ENCODE results near the gene CYTH3. TPM values are rescaled to one million over a fixed set of nuclear protein-coding genes. Genes with fewer than 3 reads are reported as not detected.

Gene CYTH3
- total and polyA plus RNA-seq, 7 experiments from 2014 or later: 0.99 to 9.5 (median 3.1) TPM

- no peaks in the 10 kb centered on the region for H3K36me3 ChIP-seq (ENCODE audit: control insufficient read depth in 2 of 3, insufficient read depth in 3 of 3, low read length in 3 of 3)
- H3K4me1 ChIP-seq (ENCODE audit: control insufficient read depth in 2 of 2, insufficient read depth in 2 of 2, low read length in 2 of 2): no peaks in the 10 kb centered on the region
- ChIA-PET CTCF (interaction anchor here (0.5 to 0.9 kb wide), 2 partner anchors 100 to 186 kb away, joined by 3 read pairs; no protein-coding TSS in a partner anchor), POLR2A (no interaction called here)
- intact Hi-C loops (cut with micrococcal nuclease): no loop called here
- H3K36me3 Mint-ChIP-seq: peaks cover 0 to 5% (median 0%) of the 10 kb centered on the region in 5 donors
- no peak overlapping the region for H3K27ac ChIP-seq (ENCODE audit: low read depth, low read length)
- no peaks in the 10 kb centered on the region for H3K9me3 Mint-ChIP-seq
- H3K4me1 Mint-ChIP-seq: no peaks in the 10 kb centered on the region
- peak overlapping the region in 2 of 10 donors; percentile 45 to 47 for H3K4me3 Mint-ChIP-seq
- no peak overlapping the region for H3K27ac Mint-ChIP-seq
- DNase-seq: no peak
- H3K9me3 ChIP-seq (ENCODE audit: control insufficient read depth in 2 of 3, low read length in 3 of 3): no peaks in the 10 kb centered on the region
- H3K27me3 ChIP-seq (ENCODE audit: control insufficient read depth in 2 of 2, insufficient read depth in 2 of 2, low read length in 2 of 2): no peaks in the 10 kb centered on the region
- H3K4me3 ChIP-seq (ENCODE audit: low read length): no peak overlapping the region
- ATAC-seq: no peak
- no peaks in the 10 kb centered on the region for H3K27me3 Mint-ChIP-seq
Measured at GRCh38 chr7:6170571-6171531, 101.6 kb downstream of the CYTH3 start.

- POLR2A ChIA-PET: no interaction called here
Measured at GRCh38 chr7:6169805-6170520, 102.5 kb downstream of the CYTH3 start.

GRCh38 chr7:6168477-6168868 is 104.0 kb downstream of the CYTH3 start:
- Mint-ChIP-seq H3K4me3 (no peak overlapping the region), H3K36me3 (peaks cover 0 to 8% (median 0%) of the 10 kb centered on the region in 5 donors), H3K9me3 (no peaks in the 10 kb centered on the region), H3K27me3 (no peaks in the 10 kb centered on the region), H3K4me1 (no peaks in the 10 kb centered on the region), H3K27ac (no peak overlapping the region)
- Histone ChIP-seq H3K27ac (ENCODE audit: low read depth, low read length) (no peak overlapping the region), H3K4me3 (ENCODE audit: low read length) (no peak overlapping the region), H3K27me3 (ENCODE audit: control insufficient read depth in 2 of 2, insufficient read depth in 2 of 2, low read length in 2 of 2) (no peaks in the 10 kb centered on the region), H3K36me3 (ENCODE audit: control insufficient read depth in 2 of 3, insufficient read depth in 3 of 3, low read length in 3 of 3) (no peaks in the 10 kb centered on the region), H3K4me1 (ENCODE audit: control insufficient read depth in 2 of 2, insufficient read depth in 2 of 2, low read length in 2 of 2) (no peaks in the 10 kb centered on the region), H3K9me3 (ENCODE audit: control insufficient read depth in 2 of 3, low read length in 3 of 3) (no peaks in the 10 kb centered on the region)
- CTCF ChIA-PET: interaction anchor here (1.0 kb wide), 1 partner anchor 29 kb away, joined by 3 read pairs; no protein-coding TSS in a partner anchor
- ATAC-seq (no peak), DNase-seq (no peak)
- intact Hi-C loops (cut with micrococcal nuclease): no loop called here
- POLR2A ChIA-PET: no interaction called here

More at GRCh38 chr7:6169805-6170520, 102.5 kb downstream of the CYTH3 start:
- H3K4me1 Mint-ChIP-seq: no peaks in the 10 kb centered on the region
- CTCF ChIA-PET: interaction anchor here (0.5 to 0.9 kb wide), 2 partner anchors 101 to 185 kb away, joined by 3 read pairs; no protein-coding TSS in a partner anchor
- Histone ChIP-seq H3K27me3 (ENCODE audit: control insufficient read depth in 2 of 2, insufficient read depth in 2 of 2, low read length in 2 of 2) (no peaks in the 10 kb centered on the region), H3K27ac (ENCODE audit: low read depth, low read length) (no peak overlapping the region), H3K36me3 (ENCODE audit: control insufficient read depth in 2 of 3, insufficient read depth in 3 of 3, low read length in 3 of 3) (no peaks in the 10 kb centered on the region), H3K4me3 (ENCODE audit: low read length) (no peak overlapping the region), H3K4me1 (ENCODE audit: control insufficient read depth in 2 of 2, insufficient read depth in 2 of 2, low read length in 2 of 2) (no peaks in the 10 kb centered on the region), H3K9me3 (ENCODE audit: control insufficient read depth in 2 of 3, low read length in 3 of 3) (no peaks in the 10 kb centered on the region)
- H3K27ac Mint-ChIP-seq: no peak overlapping the region
- peak overlapping the region in 4 of 10 donors; percentile 2 to 47 (median 30) for H3K4me3 Mint-ChIP-seq
- no peak for DNase-seq
- ATAC-seq: no peak
- H3K27me3 Mint-ChIP-seq: no peaks in the 10 kb centered on the region
- no peaks in the 10 kb centered on the region for H3K9me3 Mint-ChIP-seq
- peaks cover 0 to 8% (median 0%) of the 10 kb centered on the region in 5 donors for H3K36me3 Mint-ChIP-seq
- intact Hi-C loops (cut with micrococcal nuclease): no loop called here

GRCh38 chr7:6167587-6168476 is 104.6 kb downstream of the CYTH3 start:
- ATAC-seq (no peak), DNase-seq (no peak)
- ChIA-PET POLR2A (no interaction called here), CTCF (interaction anchor here (1.0 kb wide), 1 partner anchor 28 kb away, joined by 3 read pairs; no protein-coding TSS in a partner anchor)
- Mint-ChIP-seq H3K4me3 (no peak overlapping the region), H3K4me1 (peaks cover 0 to 3% (median 0%) of the 10 kb centered on the region in 7 donors), H3K27me3 (no peaks in the 10 kb centered on the region), H3K9me3 (no peaks in the 10 kb centered on the region), H3K27ac (no peak overlapping the region), H3K36me3 (peaks cover 0 to 8% (median 0%) of the 10 kb centered on the region in 5 donors)
- Histone ChIP-seq H3K27me3 (ENCODE audit: control insufficient read depth in 2 of 2, insufficient read depth in 2 of 2, low read length in 2 of 2) (no peaks in the 10 kb centered on the region), H3K4me1 (ENCODE audit: control insufficient read depth in 2 of 2, insufficient read depth in 2 of 2, low read length in 2 of 2) (no peaks in the 10 kb centered on the region), H3K9me3 (ENCODE audit: control insufficient read depth in 2 of 3, low read length in 3 of 3) (no peaks in the 10 kb centered on the region), H3K4me3 (ENCODE audit: low read length) (no peak overlapping the region), H3K36me3 (ENCODE audit: control insufficient read depth in 2 of 3, insufficient read depth in 3 of 3, low read length in 3 of 3) (no peaks in the 10 kb centered on the region), H3K27ac (ENCODE audit: low read depth, low read length) (no peak overlapping the region)
- intact Hi-C loops (cut with micrococcal nuclease): no loop called here

- intact Hi-C loops (cut with micrococcal nuclease): no loop called here
- no peak overlapping the region for H3K27ac Mint-ChIP-seq
- H3K9me3 Mint-ChIP-seq: no peaks in the 10 kb centered on the region
- no peaks in the 10 kb centered on the region for H3K27me3 Mint-ChIP-seq
- H3K27ac ChIP-seq (ENCODE audit: low read depth, low read length): no peak overlapping the region
- H3K4me1 Mint-ChIP-seq: peaks cover 0 to 5% (median 0%) of the 10 kb centered on the region in 7 donors
- H3K9me3 ChIP-seq (ENCODE audit: control insufficient read depth in 2 of 3, low read length in 3 of 3): no peaks in the 10 kb centered on the region
- peaks cover 0 to 5% (median 0%) of the 10 kb centered on the region in 3 experiments for H3K36me3 ChIP-seq (ENCODE audit: control insufficient read depth in 2 of 3, insufficient read depth in 3 of 3, low read length in 3 of 3)
- CTCF ChIA-PET: no interaction called here
- no peak overlapping the region for H3K4me3 Mint-ChIP-seq
- ATAC-seq (no peak), DNase-seq (no peak)
- no peak overlapping the region for H3K4me3 ChIP-seq (ENCODE audit: low read length)
- POLR2A ChIA-PET: no interaction called here
- H3K36me3 Mint-ChIP-seq: peaks cover 0 to 8% (median 0%) of the 10 kb centered on the region in 5 donors
- no peaks in the 10 kb centered on the region for H3K4me1 ChIP-seq (ENCODE audit: control insufficient read depth in 2 of 2, insufficient read depth in 2 of 2, low read length in 2 of 2)
- H3K27me3 ChIP-seq (ENCODE audit: control insufficient read depth in 2 of 2, insufficient read depth in 2 of 2, low read length in 2 of 2): no peaks in the 10 kb centered on the region
Measured at GRCh38 chr7:6167004-6167551, 105.3 kb downstream of the CYTH3 start.

- no peak for ATAC-seq
- H3K4me3 ChIP-seq (ENCODE audit: low read length): no peak overlapping the region
- H3K9me3 Mint-ChIP-seq: no peaks in the 10 kb centered on the region
- no peaks in the 10 kb centered on the region for H3K27me3 ChIP-seq (ENCODE audit: control insufficient read depth in 2 of 2, insufficient read depth in 2 of 2, low read length in 2 of 2)
- H3K36me3 ChIP-seq (ENCODE audit: control insufficient read depth in 2 of 3, insufficient read depth in 3 of 3, low read length in 3 of 3): peaks cover 0 to 10% (median 0%) of the 10 kb centered on the region in 3 experiments
- no peak overlapping the region for H3K27ac Mint-ChIP-seq
- H3K27me3 Mint-ChIP-seq: no peaks in the 10 kb centered on the region
- H3K4me1 ChIP-seq (ENCODE audit: control insufficient read depth in 2 of 2, insufficient read depth in 2 of 2, low read length in 2 of 2): no peaks in the 10 kb centered on the region
- H3K36me3 Mint-ChIP-seq: peaks cover 0 to 11% (median 0%) of the 10 kb centered on the region in 5 donors
- intact Hi-C loops (cut with micrococcal nuclease): no loop called here
- no peak for DNase-seq
- H3K9me3 ChIP-seq (ENCODE audit: control insufficient read depth in 2 of 3, low read length in 3 of 3): no peaks in the 10 kb centered on the region
- POLR2A ChIA-PET: no interaction called here
- H3K4me1 Mint-ChIP-seq: peaks cover 0 to 11% (median 0%) of the 10 kb centered on the region in 7 donors
- no peak overlapping the region for H3K27ac ChIP-seq (ENCODE audit: low read depth, low read length)
- no peak overlapping the region for H3K4me3 Mint-ChIP-seq
- CTCF ChIA-PET: interaction anchor here (0.6 kb wide), 1 partner anchor 991 kb away, joined by 7 read pairs; no protein-coding TSS in a partner anchor
Measured at GRCh38 chr7:6166443-6166891, 106.0 kb downstream of the CYTH3 start.

Data from naive thymus-derived CD4-positive, alpha-beta T cell (primary cell).